Esophagus muscularis mucosa (tissue), 4 donors: Measurements from ENCODE around the gene CALHM2.

Experiments
- CTCF ChIP-seq, 3 experiments: fragments of 200-600 bp in 2 of 3; fragments of 450-650 bp in 1 of 3; sonication (generic) in 2 of 3; IDR thresholded peaks; one replicate each; pipeline ENCODE4 v1.5.1; 2017 to 2019; ENCODE audit warnings: antibody characterized with exemption in 3 of 3, mild to moderate bottlenecking in 2 of 3, moderate library complexity in 1 of 3
- EP300 ChIP-seq: sonication (generic); formaldehyde crosslinking; IDR thresholded peaks from one replicate; pipeline ENCODE4 v1.6.1; 2017; ENCODE audit warnings: antibody characterized with exemption
- POLR2A ChIP-seq: fragments of 450-650 bp; IDR thresholded peaks from one replicate; pipeline ENCODE4 v1.6.1; 2017; ENCODE audit warnings: antibody characterized with exemption, moderate library complexity, mild to moderate bottlenecking, low read depth

DNA sequence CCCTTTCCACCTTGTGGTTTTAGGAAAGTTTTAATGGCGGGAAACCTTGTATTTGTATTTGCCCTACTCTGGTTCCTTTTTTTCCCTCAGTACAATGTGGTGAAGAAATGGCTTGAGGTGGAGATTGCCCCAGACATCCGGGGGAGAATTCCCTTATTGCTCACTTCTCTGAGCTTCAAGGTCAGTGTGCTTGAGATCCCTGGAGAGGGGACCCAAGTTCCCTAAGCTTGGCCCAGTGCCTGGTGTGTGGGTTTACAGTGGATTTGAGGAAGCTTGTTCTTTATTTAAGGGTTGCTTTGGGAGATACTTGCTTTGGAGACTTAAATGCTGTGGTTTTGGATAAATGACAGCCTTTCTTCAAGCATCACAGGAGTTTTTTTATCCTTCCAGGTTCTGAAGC is 18.3 kb downstream of the CALHM2 start:
- TF ChIP-seq POLR2A (no peak), CTCF (IDR thresholded peaks at IDR 0.05) (no peak), EP300 (no peak)
